K562 (cell line): ENCODE data around the gene ERF. TPM values are rescaled to one million over a fixed set of nuclear protein-coding genes. Genes with fewer than 3 reads are reported as not detected.
A peak's percentile ranks its signal among the peaks of the same experiment; 100 is the strongest.

Experiments used
- CBX5 ChIP-seq: IDR thresholded peaks from 2 replicates; pipeline ENCODE4 v1.6.1; 2014; ENCODE audit warnings: low read depth, borderline replicate concordance
- CTCFL ChIP-seq: IDR thresholded peaks from 2 replicates; pipeline ENCODE4 v1.6.1; 2011; ENCODE audit warnings: borderline replicate concordance, low read depth, mild to moderate bottlenecking, moderate library complexity, low read length; ENCODE audit not compliant: insufficient read depth, poor library complexity, severe bottlenecking
- EHMT2 ChIP-seq: fragments of 450-650 bp; IDR thresholded peaks from 2 replicates; pipeline ENCODE4 v1.6.1; 2018; ENCODE audit warnings: antibody characterized with exemption
- ELF2 ChIP-seq: fragments of 250-450 bp; sonication (Bioruptor Pico); IDR thresholded peaks from 2 replicates; pipeline ENCODE4 v1.5.0; 2021; ENCODE audit warnings: mild to moderate bottlenecking
- GATAD2A ChIP-seq: fragments of 450-650 bp; IDR thresholded peaks from 2 replicates; pipeline ENCODE4 v1.6.1; 2017
- HDGF ChIP-seq: fragments of 450-650 bp; IDR thresholded peaks from 2 replicates; pipeline ENCODE4 v1.6.1; 2016
- IRF2 ChIP-seq: sonication (generic); formaldehyde crosslinking; IDR thresholded peaks from 2 replicates; pipeline ENCODE4 v1.8.1; 2022; ENCODE audit warnings: mild to moderate bottlenecking, missing genetic modification reagents
- L3MBTL2 ChIP-seq: fragments of 450-650 bp; IDR thresholded peaks from 2 replicates; pipeline ENCODE4 v1.6.1; 2016; ENCODE audit warnings: mild to moderate bottlenecking, moderate library complexity
- LARP7 ChIP-seq: fragments of 450-650 bp; IDR thresholded peaks from 2 replicates; pipeline ENCODE4 v1.6.1; 2016
- PTRF ChIP-seq: fragments of 450-650 bp; IDR thresholded peaks from 2 replicates; pipeline ENCODE4 v1.6.1; 2016; ENCODE audit warnings: mild to moderate bottlenecking, missing genetic modification characterization, missing compliant biosample characterization
- RBFOX2 ChIP-seq: fragments of 200-400 bp; formaldehyde crosslinking; IDR thresholded peaks from 2 replicates; pipeline ENCODE4 v1.6.1; 2017; ENCODE audit warnings: low read depth, mild to moderate bottlenecking, low read length, moderate library complexity
- RUNX1 ChIP-seq: sonication (generic); IDR thresholded peaks from 2 replicates; pipeline ENCODE4 v1.6.1; 2016; ENCODE audit warnings: antibody characterized with exemption, low read depth
- SOX6 ChIP-seq: fragments of 450-650 bp; IDR thresholded peaks from 2 replicates; pipeline ENCODE4 v1.6.1; 2014; ENCODE audit warnings: mild to moderate bottlenecking
- SRF ChIP-seq, 2 experiments: fragments of 250-450, 450-650 bp in 1 of 2; sonication (Bioruptor Pico) in 1 of 2; sonication (generic) in 1 of 2; formaldehyde crosslinking; IDR thresholded peaks; 2 replicates each; pipeline versions ENCODE4 v1.5.0 to v1.5.1; 2020 to 2022; ENCODE audit warnings: mild to moderate bottlenecking in 1 of 2, missing genetic modification reagents in 1 of 2
- THRAP3 ChIP-seq: fragments of 450-650 bp; IDR thresholded peaks from 2 replicates; pipeline ENCODE4 v1.6.1; 2016; ENCODE audit warnings: mild to moderate bottlenecking, inconsistent platforms, borderline replicate concordance
- ZFP1 ChIP-seq: fragments of 450-650 bp; formaldehyde crosslinking; IDR thresholded peaks from 2 replicates; pipeline ENCODE4 v1.4.0; 2020; ENCODE audit warnings: mild to moderate bottlenecking, mixed read lengths
- ZNF449 ChIP-seq: fragments of 250-450 bp; sonication (Bioruptor Pico); IDR thresholded peaks from 2 replicates; pipeline ENCODE4 v1.8.0; 2022; ENCODE audit warnings: moderate library complexity, mild to moderate bottlenecking, inconsistent platforms
- ZNF511 ChIP-seq: sonication (generic); formaldehyde crosslinking; IDR thresholded peaks from 2 replicates; pipeline ENCODE4 v1.8.0; 2022; ENCODE audit warnings: mild to moderate bottlenecking, missing genetic modification reagents
- ZNF592 ChIP-seq: fragments of 450-650 bp; IDR thresholded peaks from 2 replicates; pipeline ENCODE4 v1.6.1; 2017; ENCODE audit warnings: antibody characterized with exemption, mild to moderate bottlenecking
- ZNF75A ChIP-seq: fragments of 450-650 bp; formaldehyde crosslinking; IDR thresholded peaks from 2 replicates; pipeline ENCODE4 v1.4.0; 2020; ENCODE audit warnings: mild to moderate bottlenecking
- polyA plus RNA-seq, 8 experiments: library from polyadenylated mRNA; depleted of rRNA in 4 of 8; stranded (reverse) in 5 of 8; unstranded in 3 of 8; fragments of >200 nt; fragmentation: Nextera tagmentation in 2 of 8; fragmentation: Illumina TruSeq in 1 of 8; extraction: Ambion mirVana in 2 of 8; extraction: Trizol in 1 of 8; gene quantifications; 2 replicates each; pipeline versions ENCODE4 v1.2.1 to v1.2.3, GENCODE V29; 2011 to 2014; ENCODE audit warnings: inconsistent platforms in 1 of 8, missing spikeins in 1 of 8
- total RNA-seq, 7 experiments: library from RNA; depleted of rRNA in 6 of 7; stranded (reverse); fragments of >200 nt in 6 of 7; fragmentation: Illumina TruSeq in 2 of 7; extraction: Trizol in 2 of 7; gene quantifications; 2 replicates each; pipeline versions ENCODE4 v1.2.1 to v1.2.3, GENCODE V29; 2011 to 2021; ENCODE audit warnings: low replicate concordance in 1 of 7

Gene ERF
- total and polyA plus RNA-seq, 9 of the 15 experiments (the other 6 are each of a cell fraction or from before 2014, with no cell fraction given) = 0.03 to 75.4 (median 27.0) TPM

GRCh38 chr19:42219812-42220750, 34.8 kb downstream of the ERF start, which contains the start of gene ZNF526 (continued):
- TF ChIP-seq ZNF449 (CRISPR knock-in tag) (no peak), SRF (CRISPR knock-in tag; IDR thresholded peaks at IDR 0.05) (peak in 1 of 2 experiments; percentile 10; a peak in 1 of 4 replicates), RUNX1 (0 out of 2 replicates have a peak, but pooled peaks have one; percentile 10), ZNF592 (peak; percentile 75; the same call in 1 of the 2 replicates), ZFP1 (no peak), CBX5 (no peak), ZNF511 (CRISPR knock-in tag) (0 out of 2 replicates have a peak, but pooled peaks have one; percentile 24), ELF2 (CRISPR knock-in tag) (no peak), CTCFL (peak; percentile 25), LARP7 (no peak), IRF2 (CRISPR knock-in tag) (no peak), RBFOX2 (peak; percentile 95), SOX6 (peak; percentile 51; the same call in 1 of the 2 replicates), PTRF (no peak), HDGF (no peak), ZNF75A (no peak), GATAD2A (no peak), L3MBTL2 (peak; percentile 86), EHMT2 (no peak), THRAP3 (no peak)
